HUDEP-2 (cell line): Measurements from ENCODE around the gene MED25.

Source experiments
- DNase-seq, 76 experiments: peaks; one replicate each; lab custom pipeline; 2025; ENCODE audit not compliant: unreplicated experiment in 76 of 76; lab: John Stamatoyannopoulos, UW

MED25 gene

GRCh38 chr19:49881672-49882394 lies 63.7 kb downstream of the MED25 start:
- DNase-seq = peak in 1 of 76 experiments; percentile 10

DNA sequence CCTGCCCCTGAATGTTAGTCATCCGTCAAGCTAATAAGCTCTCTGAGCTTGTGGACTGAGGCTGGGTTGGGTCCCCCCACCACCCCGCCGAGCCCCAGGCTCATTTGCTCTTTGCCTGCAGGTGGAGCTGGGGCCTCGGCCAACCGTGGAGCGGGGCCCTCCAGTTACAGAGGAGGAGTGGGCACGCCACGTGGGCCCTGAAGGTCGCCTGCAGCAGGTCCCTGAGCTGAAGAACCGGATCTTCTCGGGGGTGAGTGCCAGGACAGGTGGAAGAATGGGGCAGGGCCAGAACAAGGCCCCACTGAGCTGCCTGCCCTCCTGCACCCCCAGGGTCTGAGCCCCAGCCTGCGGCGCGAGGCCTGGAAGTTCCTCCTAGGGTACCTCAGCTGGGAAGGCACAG lies 64.6 kb downstream of the MED25 start:
- no peak for DNase-seq

DNA sequence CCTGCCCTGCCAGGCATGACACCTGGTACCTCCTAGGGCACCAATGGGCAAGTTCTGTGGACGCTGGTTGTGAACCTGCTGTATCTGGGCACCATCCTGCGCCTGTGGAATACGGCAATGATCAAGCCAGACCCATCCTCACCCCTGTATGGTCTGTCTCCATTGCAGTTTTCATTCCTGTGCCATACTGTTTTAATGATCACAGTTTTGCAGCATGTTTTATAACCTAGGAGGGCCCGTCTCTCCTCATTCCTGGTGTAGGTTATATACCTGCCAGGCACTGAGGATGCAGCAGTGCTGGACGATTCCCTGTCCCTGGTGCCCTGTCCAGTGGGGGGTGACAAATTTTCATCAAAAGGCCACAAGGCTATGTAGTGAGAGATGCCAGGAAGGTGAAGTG lies 65.0 kb downstream of the MED25 start:
- DNase-seq = no peak

- DNase-seq = no peak
Measured at GRCh38 chr19:49884109-49884508, 66.0 kb downstream of the MED25 start.

DNA sequence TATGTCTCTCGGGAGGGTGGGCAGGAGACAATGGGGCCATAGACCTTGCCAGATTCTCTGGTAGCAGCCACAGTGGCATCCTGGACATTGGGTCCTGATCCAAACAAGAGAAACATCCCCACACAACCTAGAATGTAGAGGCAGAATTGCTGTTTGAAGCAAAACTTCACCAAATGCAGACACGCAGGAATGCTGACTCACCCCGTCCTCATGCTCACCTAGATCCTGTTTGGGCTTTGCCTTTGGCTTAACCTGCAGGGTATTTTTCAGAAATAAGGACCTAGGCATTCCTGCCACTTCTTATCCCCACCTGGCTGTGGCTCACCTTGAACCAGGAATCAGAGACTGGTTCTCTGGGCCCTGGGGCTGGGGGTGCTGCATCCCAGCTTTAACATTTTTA lies 66.7 kb downstream of the MED25 start:
- DNase-seq = no peak
